Measurements from ENCODE around the gene JMJD1C. TPM values are rescaled to one million over a fixed set of nuclear protein-coding genes. Genes with fewer than 3 reads are reported as not detected.

The JMJD1C gene
- total RNA-seq, 1 donor from 2014 or later: 89.2 TPM

- no peak for DNase-seq (ENCODE audit: low spot score)
Observed at GRCh38 chr10:63438506-63439498, 27.0 kb downstream of the JMJD1C start.

GRCh38 chr10:63437116-63437949, 28.4 kb downstream of the JMJD1C start:
- DNase-seq (ENCODE audit: low spot score): no peak

GRCh38 chr10:63436225-63436624, 29.6 kb downstream of the JMJD1C start:
- no peak for DNase-seq (ENCODE audit: low spot score)

- no peak for DNase-seq (ENCODE audit: low spot score)
Observed at GRCh38 chr10:63434866-63435854, 30.6 kb downstream of the JMJD1C start.

- DNase-seq (ENCODE audit: low spot score): no peak
Observed at GRCh38 chr10:63431962-63432797, 33.6 kb downstream of the JMJD1C start.

GRCh38 chr10:63430999-63431356, 34.8 kb downstream of the JMJD1C start:
- DNase-seq (ENCODE audit: low spot score): no peak

- DNase-seq (ENCODE audit: low spot score): no peak
Observed at GRCh38 chr10:63430091-63430998, 35.4 kb downstream of the JMJD1C start.

GRCh38 chr10:63429281-63429680, 36.5 kb downstream of the JMJD1C start:
- no peak for DNase-seq (ENCODE audit: low spot score)

GRCh38 chr10:63427013-63427412, 38.8 kb downstream of the JMJD1C start:
- DNase-seq (ENCODE audit: low spot score): no peak

GRCh38 chr10:63425512-63425911, 40.3 kb downstream of the JMJD1C start:
- DNase-seq (ENCODE audit: low spot score): no peak

GRCh38 chr10:63424576-63424975, 41.2 kb downstream of the JMJD1C start:
- no peak for DNase-seq (ENCODE audit: low spot score)

- no peak for DNase-seq (ENCODE audit: low spot score)
Observed at GRCh38 chr10:63423494-63423893, 42.3 kb downstream of the JMJD1C start.

- DNase-seq (ENCODE audit: low spot score): no peak
Observed at GRCh38 chr10:63421591-63421990, 44.2 kb downstream of the JMJD1C start.

GRCh38 chr10:63416376-63416775, 49.4 kb downstream of the JMJD1C start:
- DNase-seq (ENCODE audit: low spot score): no peak

GRCh38 chr10:63415640-63416244, 50.0 kb downstream of the JMJD1C start:
- no peak for DNase-seq (ENCODE audit: low spot score)

- no peak for DNase-seq (ENCODE audit: low spot score)
Observed at GRCh38 chr10:63414481-63415260, 51.1 kb downstream of the JMJD1C start.

- no peak for DNase-seq (ENCODE audit: low spot score)
Observed at GRCh38 chr10:63413429-63413828, 52.3 kb downstream of the JMJD1C start.

- DNase-seq (ENCODE audit: low spot score): no peak
Observed at GRCh38 chr10:63412304-63412703, 53.5 kb downstream of the JMJD1C start.

Measured in mesenteric fat pad (tissue), 1 donor.